Measurements from ENCODE around the gene CNOT6.

GRCh38 chr5:180527659-180528058 is 33.5 kb downstream of the CNOT6 start:
- TF ChIP-seq CTCF (IDR thresholded peaks at IDR 0.05) (no peak), ZFX (IDR thresholded peaks at IDR 0.05; ENCODE audit: borderline replicate concordance) (no peak)
